Dedifferentiated amniotic fluid mesenchymal stem cell (primary cell): Measurements from ENCODE around the gene HAVCR2.

Source experiments
- DNase-seq: peaks from one replicate; pipeline ENCODE4 v3.0.0-alpha.2; 2016; ENCODE audit errors: extremely low spot score

HAVCR2 gene

DNA sequence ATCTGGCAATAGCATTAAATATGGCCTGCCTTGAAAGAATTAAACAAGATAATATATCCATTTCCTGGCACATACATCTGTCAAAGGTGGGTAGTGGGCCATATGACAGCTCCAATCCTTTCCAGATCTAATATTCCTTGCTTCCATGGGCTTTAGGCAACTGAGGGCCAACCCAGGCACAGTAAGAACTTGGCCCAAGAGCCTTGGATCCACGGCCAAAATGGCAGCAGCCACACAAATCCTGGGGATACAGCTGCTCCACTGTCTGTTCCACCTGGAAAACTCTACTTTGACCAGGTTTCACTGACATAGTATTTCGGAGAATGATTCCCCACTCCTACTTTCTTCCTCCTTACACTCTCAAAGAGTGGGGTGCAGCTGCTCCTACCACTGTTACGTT lies 63.2 kb downstream of the HAVCR2 start:
- no peak for DNase-seq

GRCh38 chr5:157038568-157039187 lies 70.2 kb downstream of the HAVCR2 start:
- no peak for DNase-seq
